Measurements from ENCODE around the gene VIPR2. TPM values are rescaled to one million over a fixed set of nuclear protein-coding genes. Genes with fewer than 3 reads are reported as not detected.

Gene VIPR2
- total RNA-seq, 1 donor from 2014 or later, result 0.07 TPM

GRCh38 chr7:159059629-159060028, 85.0 kb downstream of the VIPR2 start:
- H3K27ac Mint-ChIP-seq (ENCODE audit: unreplicated experiment), result no peak overlapping the region
- DNase-seq (ENCODE audit: low spot score), result no peak
- no peak overlapping the region for H3K4me3 Mint-ChIP-seq (ENCODE audit: unreplicated experiment)
- H3K9me3 Mint-ChIP-seq (ENCODE audit: low read depth), result no peaks in the 10 kb centered on the region
- H3K4me1 Mint-ChIP-seq (ENCODE audit: low read depth), result peaks cover 4% of the 10 kb centered on the region
- H3K27me3 Mint-ChIP-seq (ENCODE audit: low read depth), result peaks cover 14% of the 10 kb centered on the region
- no peaks in the 10 kb centered on the region for H3K36me3 Mint-ChIP-seq (ENCODE audit: low read depth)
- TF ChIP-seq CTCF (IDR thresholded peaks at IDR 0.05), result no peak

GRCh38 chr7:159057647-159058046, 87.0 kb downstream of the VIPR2 start:
- no peaks in the 10 kb centered on the region for H3K36me3 Mint-ChIP-seq (ENCODE audit: low read depth)
- peaks cover 18% of the 10 kb centered on the region for H3K27me3 Mint-ChIP-seq (ENCODE audit: low read depth)
- no peak overlapping the region for H3K27ac Mint-ChIP-seq (ENCODE audit: unreplicated experiment)
- no peaks in the 10 kb centered on the region for H3K9me3 Mint-ChIP-seq (ENCODE audit: low read depth)
- H3K4me1 Mint-ChIP-seq (ENCODE audit: low read depth), result peaks cover 4% of the 10 kb centered on the region
- DNase-seq (ENCODE audit: low spot score), result no peak
- TF ChIP-seq CTCF (IDR thresholded peaks at IDR 0.05), result no peak
- H3K4me3 Mint-ChIP-seq (ENCODE audit: unreplicated experiment), result no peak overlapping the region

GRCh38 chr7:159056737-159057136, 87.9 kb downstream of the VIPR2 start:
- Mint-ChIP-seq H3K4me3 (ENCODE audit: unreplicated experiment) (no peak overlapping the region), H3K27me3 (ENCODE audit: low read depth) (peaks cover 22% of the 10 kb centered on the region), H3K27ac (ENCODE audit: unreplicated experiment) (no peak overlapping the region), H3K36me3 (ENCODE audit: low read depth) (peaks cover 3% of the 10 kb centered on the region), H3K9me3 (ENCODE audit: low read depth) (peaks cover 6% of the 10 kb centered on the region), H3K4me1 (ENCODE audit: low read depth) (peaks cover 4% of the 10 kb centered on the region)
- no peak for TF ChIP-seq CTCF (IDR thresholded peaks at IDR 0.05)
- DNase-seq (ENCODE audit: low spot score), result no peak

GRCh38 chr7:159051916-159052315, 92.8 kb downstream of the VIPR2 start:
- H3K9me3 Mint-ChIP-seq (ENCODE audit: low read depth), result peaks cover 15% of the 10 kb centered on the region
- H3K27me3 Mint-ChIP-seq (ENCODE audit: low read depth), result peaks cover 48% of the 10 kb centered on the region

GRCh38 chr7:159050704-159051103, 94.0 kb downstream of the VIPR2 start:
- DNase-seq (ENCODE audit: low spot score), result no peak
- Mint-ChIP-seq H3K27me3 (ENCODE audit: low read depth) (peaks cover 40% of the 10 kb centered on the region), H3K9me3 (ENCODE audit: low read depth) (peaks cover 15% of the 10 kb centered on the region), H3K27ac (ENCODE audit: unreplicated experiment) (no peak overlapping the region), H3K36me3 (ENCODE audit: low read depth) (peaks cover 3% of the 10 kb centered on the region), H3K4me3 (ENCODE audit: unreplicated experiment) (no peak overlapping the region), H3K4me1 (ENCODE audit: low read depth) (no peaks in the 10 kb centered on the region)
- TF ChIP-seq CTCF (IDR thresholded peaks at IDR 0.05), result no peak

More at GRCh38 chr7:159051916-159052315, 92.8 kb downstream of the VIPR2 start:
- no peaks in the 10 kb centered on the region for H3K4me1 Mint-ChIP-seq (ENCODE audit: low read depth)
- H3K36me3 Mint-ChIP-seq (ENCODE audit: low read depth), result peaks cover 3% of the 10 kb centered on the region
- H3K4me3 Mint-ChIP-seq (ENCODE audit: unreplicated experiment), result no peak overlapping the region
- TF ChIP-seq CTCF (IDR thresholded peaks at IDR 0.05), result no peak
- H3K27ac Mint-ChIP-seq (ENCODE audit: unreplicated experiment), result no peak overlapping the region
- no peak for DNase-seq (ENCODE audit: low spot score)

Measured in chondrocyte (in vitro differentiated cells).